Immature natural killer cell (primary cell): Measurements from ENCODE around the gene ADD1. TPM values are rescaled to one million over a fixed set of nuclear protein-coding genes. Genes with fewer than 3 reads are reported as not detected.

ENCODE experiments used
- DNase-seq, 3 donors: peaks; one replicate each; pipeline ENCODE4 v3.0.0; 2022; ENCODE audit warnings: mixed read lengths in 1 of 3
- H3K27ac Mint-ChIP-seq, 6 donors: one replicate each; pipeline ENCODE4 v1.8.0; 2020; ENCODE audit warnings: mixed read lengths in 6 of 6, mild to moderate bottlenecking in 5 of 6, inconsistent platforms in 4 of 6, moderate library complexity in 3 of 6
- H3K27me3 Mint-ChIP-seq, 3 donors: one replicate each; pipeline ENCODE4 v1.8.0; 2020 to 2021; ENCODE audit warnings: low read depth in 3 of 3, mild to moderate bottlenecking in 3 of 3, mixed read lengths in 3 of 3, moderate library complexity in 3 of 3, inconsistent platforms in 1 of 3
- H3K36me3 Mint-ChIP-seq, 3 donors: one replicate each; pipeline ENCODE4 v1.8.0; 2020; ENCODE audit warnings: mixed read lengths in 3 of 3, inconsistent platforms in 2 of 3, mild to moderate bottlenecking in 2 of 3
- H3K4me1 Mint-ChIP-seq, 2 donors: one replicate each; pipeline ENCODE4 v1.8.0; 2020; ENCODE audit warnings: inconsistent platforms in 2 of 2, mild to moderate bottlenecking in 2 of 2, mixed read lengths in 2 of 2, moderate library complexity in 1 of 2
- H3K4me3 Mint-ChIP-seq, 5 donors: one replicate each; pipeline ENCODE4 v1.8.0; 2020; ENCODE audit warnings: mild to moderate bottlenecking in 5 of 5, mixed read lengths in 5 of 5, inconsistent platforms in 3 of 5, moderate library complexity in 3 of 5
- H3K9me3 Mint-ChIP-seq, 6 donors: one replicate each; pipeline ENCODE4 v1.8.0; 2020; ENCODE audit warnings: mild to moderate bottlenecking in 6 of 6, mixed read lengths in 6 of 6, inconsistent platforms in 4 of 6, moderate library complexity in 3 of 6
- polyA plus RNA-seq, 3 donors: library from polyadenylated mRNA; unstranded; fragments of 300-500 nt; fragmentation: Illumina TruSeq; gene quantifications; one replicate each; pipeline ENCODE4 v1.2.3, GENCODE V29; 2021

ADD1 gene
- polyA plus RNA-seq, 3 donors from 2014 or later: 207 to 318 (median 314) TPM

DNA sequence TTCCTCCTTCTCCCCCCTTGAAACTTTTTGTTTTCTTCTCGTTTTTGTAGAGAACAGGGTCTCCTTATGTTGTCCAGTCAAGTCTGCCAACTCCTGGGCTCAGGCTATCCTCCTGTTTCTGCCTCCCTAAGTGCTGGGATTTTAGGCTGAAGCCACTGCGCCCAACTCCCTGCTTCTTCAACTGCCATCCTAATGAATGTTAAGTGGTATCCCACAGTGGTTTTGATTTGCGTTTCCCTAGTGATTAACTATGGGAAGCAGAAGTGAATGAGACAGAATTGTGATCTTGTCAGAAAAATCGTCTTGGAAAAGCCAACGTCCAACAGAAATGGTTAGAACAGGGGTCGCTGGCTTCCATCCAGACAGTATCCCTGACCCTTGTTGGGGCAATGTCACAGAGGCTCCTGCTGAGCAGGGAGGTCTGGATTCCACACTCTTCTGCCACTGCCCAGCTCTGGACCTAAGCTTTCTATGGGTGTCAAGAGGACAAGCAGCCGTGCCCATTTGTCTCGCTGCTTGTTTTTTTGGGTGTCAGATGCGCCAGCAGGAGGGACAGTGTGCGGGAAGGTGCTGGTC lies 869 bp upstream of the ADD1 start:
- no peak for DNase-seq
- Mint-ChIP-seq H3K4me3 (peak overlapping the region; percentile 79 to 88 (median 83)), H3K4me1 (peaks cover 73 to 81% of the 10 kb centered on the region in 2 donors), H3K9me3 (no peaks in the 10 kb centered on the region), H3K27me3 (peaks cover 19 to 27% (median 25%) of the 10 kb centered on the region in 3 donors), H3K36me3 (peaks cover 0 to 7% (median 4%) of the 10 kb centered on the region in 3 donors), H3K27ac (peak overlapping the region; percentile 65 to 90 (median 80))

GRCh38 chr4:2843941-2844584 lies 419 bp downstream of the ADD1 start:
- DNase-seq: no peak
- peaks cover 0 to 4% (median 4%) of the 10 kb centered on the region in 3 donors for H3K36me3 Mint-ChIP-seq
- H3K4me3 Mint-ChIP-seq: peak overlapping the region; percentile 92 to 96 (median 96)
- peak overlapping the region; percentile 89 to 95 (median 93) for H3K27ac Mint-ChIP-seq
- peaks cover 71 to 81% of the 10 kb centered on the region in 2 donors for H3K4me1 Mint-ChIP-seq
- H3K9me3 Mint-ChIP-seq: no peaks in the 10 kb centered on the region
- peaks cover 16 to 25% (median 21%) of the 10 kb centered on the region in 3 donors for H3K27me3 Mint-ChIP-seq

GRCh38 chr4:2846172-2846571 lies 2.5 kb downstream of the ADD1 start:
- Mint-ChIP-seq H3K4me1 (peaks cover 75 to 79% of the 10 kb centered on the region in 2 donors), H3K27me3 (peaks cover 16 to 25% (median 21%) of the 10 kb centered on the region in 3 donors)
- no peak for DNase-seq

DNA sequence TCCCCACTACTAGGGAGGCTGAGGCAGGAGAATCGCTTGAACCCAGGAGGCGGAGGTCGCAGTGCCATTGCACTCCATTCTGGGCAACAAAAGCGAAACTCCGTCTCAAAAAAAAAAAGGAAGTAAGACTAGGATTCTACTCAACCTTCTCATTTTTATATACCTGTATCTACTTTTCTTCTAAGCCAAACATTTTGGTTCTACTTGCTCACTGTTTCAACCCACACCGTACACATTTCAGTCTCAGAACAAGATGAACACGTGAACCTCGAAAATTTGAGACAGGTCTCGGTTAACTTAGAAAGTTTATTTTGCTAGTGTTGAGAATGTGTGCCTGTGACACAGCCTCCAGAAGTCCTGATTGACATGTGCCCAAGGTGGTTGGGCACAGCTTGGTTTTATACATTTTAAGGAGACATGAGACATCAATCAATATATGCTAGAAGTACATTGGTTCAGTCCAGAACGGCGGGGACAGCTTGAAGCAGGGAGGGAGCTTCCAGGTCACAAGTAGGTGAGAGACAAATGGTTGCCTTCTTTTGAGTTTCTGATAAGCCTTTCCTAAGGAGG lies 3.7 kb downstream of the ADD1 start:
- peak overlapping the region; percentile 36 to 86 (median 60) for H3K27ac Mint-ChIP-seq
- H3K27me3 Mint-ChIP-seq: peaks cover 16 to 25% (median 18%) of the 10 kb centered on the region in 3 donors
- H3K9me3 Mint-ChIP-seq: no peaks in the 10 kb centered on the region
- peak overlapping the region in 3 of 5 donors; percentile 16 to 48 (median 36) for H3K4me3 Mint-ChIP-seq
- no peaks in the 10 kb centered on the region for H3K36me3 Mint-ChIP-seq
- no peak for DNase-seq
- peaks cover 82 to 83% of the 10 kb centered on the region in 2 donors for H3K4me1 Mint-ChIP-seq

More at GRCh38 chr4:2846172-2846571, 2.5 kb downstream of the ADD1 start:
- H3K36me3 Mint-ChIP-seq: no peaks in the 10 kb centered on the region
- H3K4me3 Mint-ChIP-seq: peak overlapping the region; percentile 92 to 96 (median 96)
- no peaks in the 10 kb centered on the region for H3K9me3 Mint-ChIP-seq
- H3K27ac Mint-ChIP-seq: peak overlapping the region; percentile 70 to 95 (median 91)

- no peaks in the 10 kb centered on the region for H3K36me3 Mint-ChIP-seq
- no peaks in the 10 kb centered on the region for H3K9me3 Mint-ChIP-seq
- H3K4me3 Mint-ChIP-seq: no peak overlapping the region
- peaks cover 83 to 85% of the 10 kb centered on the region in 2 donors for H3K4me1 Mint-ChIP-seq
- DNase-seq: no peak
- H3K27me3 Mint-ChIP-seq: peaks cover 11 to 17% (median 14%) of the 10 kb centered on the region in 3 donors
- H3K27ac Mint-ChIP-seq: peak overlapping the region in 4 of 6 donors; percentile 36 to 78 (median 53)
Observed at GRCh38 chr4:2848449-2848848, 4.8 kb downstream of the ADD1 start.

DNA sequence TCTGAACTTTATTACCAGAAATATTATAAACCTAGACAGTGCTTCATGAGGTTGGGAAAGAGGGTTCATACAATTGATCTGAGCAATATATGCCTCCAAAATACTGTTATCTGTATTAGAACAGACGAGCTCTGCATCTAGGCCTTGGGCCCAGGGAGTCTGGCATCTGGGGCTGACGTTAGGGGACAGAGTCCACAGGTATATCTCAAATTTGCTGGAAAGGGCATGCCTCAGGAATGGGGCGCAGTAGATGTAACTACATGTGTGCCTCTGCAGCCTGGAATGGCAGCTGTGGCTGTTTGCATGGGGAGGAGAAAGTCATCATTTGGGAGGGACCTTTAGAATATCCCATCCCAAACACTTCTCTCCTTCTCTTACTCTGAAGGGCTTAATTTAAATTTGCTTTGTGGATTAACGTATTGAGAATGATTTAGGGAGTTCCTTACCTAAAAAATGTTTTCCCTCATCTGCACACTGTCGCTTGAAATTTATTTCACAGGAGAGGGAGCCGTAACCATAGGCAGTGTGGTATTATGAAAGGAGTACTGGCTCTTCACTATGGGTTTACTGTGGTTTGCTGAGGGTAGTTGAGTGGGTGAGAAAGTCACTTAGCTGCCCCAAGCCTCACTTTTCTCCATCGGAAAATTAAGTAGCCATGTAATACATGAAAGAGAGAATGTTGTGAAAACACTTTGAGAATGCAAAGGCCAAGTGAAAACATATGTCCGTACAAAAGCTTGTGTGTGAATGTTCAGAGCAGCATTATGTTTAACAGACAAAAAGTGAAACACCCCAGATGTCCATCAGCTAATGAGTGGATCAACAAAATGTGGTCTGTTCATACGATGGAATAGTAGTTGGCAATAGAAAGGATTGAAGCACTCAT lies 5.9 kb downstream of the ADD1 start:
- H3K27ac Mint-ChIP-seq: peak overlapping the region; percentile 78 to 91 (median 86)
- H3K4me3 Mint-ChIP-seq: peak overlapping the region; percentile 62 to 79 (median 71)
- H3K36me3 Mint-ChIP-seq: peaks cover 0 to 2% (median 0%) of the 10 kb centered on the region in 3 donors
- H3K4me1 Mint-ChIP-seq: peaks cover 91 to 92% of the 10 kb centered on the region in 2 donors
- DNase-seq: no peak
- no peaks in the 10 kb centered on the region for H3K9me3 Mint-ChIP-seq
- peaks cover 5 to 11% (median 7%) of the 10 kb centered on the region in 3 donors for H3K27me3 Mint-ChIP-seq

DNA sequence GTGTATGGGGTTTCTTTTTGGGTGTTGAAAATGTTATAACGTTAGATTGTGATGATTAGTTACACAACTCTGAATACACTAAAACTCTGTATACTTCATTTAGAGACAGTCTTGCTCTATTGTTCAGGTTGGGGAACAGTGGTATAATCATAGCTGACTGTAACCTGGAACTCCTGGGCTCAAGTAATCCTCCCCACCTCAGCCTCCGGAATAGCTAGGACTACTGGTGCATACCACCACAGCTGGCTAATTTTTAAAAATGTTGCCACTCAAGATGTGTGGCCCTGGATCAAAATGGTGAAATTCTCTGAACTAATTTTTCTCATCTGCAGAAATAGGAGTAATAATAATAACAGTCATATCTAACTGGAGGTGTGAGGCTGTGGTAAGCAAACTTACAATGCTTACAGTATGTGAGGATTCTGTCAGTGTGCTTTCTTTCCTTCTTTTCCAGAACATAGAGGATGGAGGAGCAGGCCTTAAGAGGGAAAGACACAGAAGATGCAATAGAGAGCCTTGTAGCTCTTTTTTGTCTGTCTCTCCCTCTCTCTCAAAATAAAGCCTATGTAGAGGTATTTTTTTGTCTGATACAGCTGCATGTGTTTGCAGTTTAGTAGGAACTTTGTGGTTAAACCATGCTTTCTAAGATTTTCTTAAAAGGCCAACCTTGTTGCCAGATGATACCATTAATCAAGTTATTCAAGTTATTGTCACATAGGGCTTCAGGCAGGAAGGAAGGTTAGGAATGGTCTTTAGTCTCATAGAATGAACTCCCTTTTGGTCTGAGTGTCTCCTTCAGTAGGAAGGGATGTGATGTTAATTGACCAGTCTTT lies 7.5 kb downstream of the ADD1 start:
- Mint-ChIP-seq H3K4me3 (peak overlapping the region; percentile 67 to 80 (median 75)), H3K9me3 (no peaks in the 10 kb centered on the region), H3K4me1 (peaks cover 90% of the 10 kb centered on the region in 2 donors), H3K27ac (peak overlapping the region; percentile 78 to 92 (median 86)), H3K36me3 (peaks cover 0 to 6% (median 0%) of the 10 kb centered on the region in 3 donors), H3K27me3 (peaks cover 0 to 4% (median 0%) of the 10 kb centered on the region in 3 donors)
- DNase-seq: no peak

- Mint-ChIP-seq H3K27me3 (no peaks in the 10 kb centered on the region), H3K27ac (peak overlapping the region; percentile 78 to 93 (median 88)), H3K36me3 (peaks cover 0 to 6% (median 0%) of the 10 kb centered on the region in 3 donors), H3K9me3 (no peaks in the 10 kb centered on the region), H3K4me1 (peaks cover 89 to 91% of the 10 kb centered on the region in 2 donors), H3K4me3 (peak overlapping the region; percentile 67 to 80 (median 75))
- peak; percentile 29 to 41 (median 34) for DNase-seq
Observed at GRCh38 chr4:2852481-2852921, 8.9 kb downstream of the ADD1 start.

DNA sequence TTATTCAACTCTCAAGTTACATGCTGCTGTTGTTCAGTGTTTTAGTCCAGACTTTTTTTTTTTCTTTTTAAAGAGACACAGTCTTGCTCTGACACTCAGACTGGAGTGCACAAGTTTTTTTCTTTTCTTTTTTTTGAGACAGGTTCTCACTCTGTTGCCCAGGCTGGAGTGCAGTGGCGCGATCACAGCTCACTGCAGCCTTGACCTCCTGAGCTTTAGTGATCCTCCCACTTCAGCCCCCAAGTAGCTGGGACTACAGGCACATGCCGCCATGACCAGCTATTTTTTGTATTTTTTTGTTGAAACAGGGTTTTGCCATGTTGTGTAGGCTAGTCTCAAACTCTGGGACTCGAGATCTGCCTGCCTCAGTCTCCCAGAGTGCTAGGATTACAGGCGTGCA lies 11.9 kb downstream of the ADD1 start:
- Mint-ChIP-seq H3K36me3 (peaks cover 0 to 6% (median 0%) of the 10 kb centered on the region in 3 donors), H3K4me1 (peaks cover 90 to 93% of the 10 kb centered on the region in 2 donors), H3K9me3 (no peaks in the 10 kb centered on the region), H3K4me3 (peak overlapping the region in 2 of 5 donors; percentile 21 to 45), H3K27me3 (no peaks in the 10 kb centered on the region), H3K27ac (peak overlapping the region in 5 of 6 donors; percentile 6 to 89 (median 79))
- DNase-seq: no peak

GRCh38 chr4:2856266-2856665 lies 12.6 kb downstream of the ADD1 start:
- Mint-ChIP-seq H3K9me3 (no peaks in the 10 kb centered on the region), H3K27me3 (no peaks in the 10 kb centered on the region), H3K4me1 (peaks cover 90 to 93% of the 10 kb centered on the region in 2 donors), H3K27ac (peak overlapping the region; percentile 73 to 88 (median 82)), H3K4me3 (peak overlapping the region in 3 of 5 donors; percentile 18 to 40 (median 29)), H3K36me3 (peaks cover 0 to 6% (median 0%) of the 10 kb centered on the region in 3 donors)
- DNase-seq: no peak

- no peak for DNase-seq
- H3K36me3 Mint-ChIP-seq: peaks cover 0 to 6% (median 0%) of the 10 kb centered on the region in 3 donors
- no peaks in the 10 kb centered on the region for H3K27me3 Mint-ChIP-seq
- peak overlapping the region in 2 of 5 donors; percentile 8 to 18 for H3K4me3 Mint-ChIP-seq
- H3K27ac Mint-ChIP-seq: peak overlapping the region in 5 of 6 donors; percentile 35 to 86 (median 71)
- no peaks in the 10 kb centered on the region for H3K9me3 Mint-ChIP-seq
- peaks cover 89 to 93% of the 10 kb centered on the region in 2 donors for H3K4me1 Mint-ChIP-seq
Observed at GRCh38 chr4:2857349-2857927, 13.8 kb downstream of the ADD1 start.
